HepG2 (cell line): ENCODE results near the gene ABCA13. TPM values are rescaled to one million over a fixed set of nuclear protein-coding genes. Genes with fewer than 3 reads are reported as not detected.

Source experiments
- ATAC-seq: fragments of 200-7000 bp; cut with Tn5 transposase; 3 replicates; pipeline ENCODE4 v1.9.1; 2020; ENCODE audit warnings: mild to moderate bottlenecking, moderate library complexity
- BruUV-seq: library from RNA; stranded (reverse); fragments of 400-500 nt; replicated peaks from 2 replicates; lab custom pipeline; 2021; lab: Mats Ljungman, UMichigan
- CTCF ChIA-PET: fragments of 300-600 bp; formaldehyde crosslinking; extraction: SDS; loops from one replicate; lab custom pipeline; 2021; ENCODE audit warnings: low total read pairs, inconsistent platforms, low intra/inter-chr PET ratio; lab: Yijun Ruan, JAX
- POLR2A ChIA-PET: fragments of 350-600 bp; sonication (Branson Sonifier 250); formaldehyde crosslinking; loops from one replicate; lab custom pipeline; 2020; ENCODE audit warnings: antibody characterized with exemption, inconsistent platforms; lab: Yijun Ruan, JAX
- DNase-seq: peaks from one replicate; pipeline ENCODE4 v3.0.0-alpha.2; 2015; ENCODE audit warnings: low spot score
- FAIRE-seq: peaks from 3 replicates; lab custom pipeline; 2011; peaks lifted over from hg19 to GRCh38; lab: Jason Lieb, UNC
- H2AFZ ChIP-seq: one replicate; pipeline ENCODE4 v1.6.1; 2011; ENCODE audit warnings: low read length, inconsistent platforms
- H3K27ac ChIP-seq: fragments of 300-600 bp; 3 replicates; pipeline ENCODE4 v1.8.0; 2011; ENCODE audit warnings: mixed run types, mild to moderate bottlenecking, mixed read lengths, low read length, inconsistent platforms; ENCODE audit not compliant: insufficient read depth; ENCODE audit errors: extremely low read length
- H3K27me3 ChIP-seq, 2 experiments: fragments of 200-600 bp in 1 of 2; 2 replicates in 1 of 2; 3 replicates in 1 of 2; pipeline versions ENCODE4 v1.6.0 to v1.8.0; 2011; ENCODE audit warnings: low read length in 2 of 2, mild to moderate bottlenecking in 2 of 2, moderate library complexity in 2 of 2, inconsistent platforms in 1 of 2; ENCODE audit not compliant: insufficient read depth in 2 of 2, control insufficient read depth in 1 of 2
- H3K36me3 ChIP-seq, 2 experiments: fragments of 200-600 bp in 1 of 2; replicated peaks in 1 of 2; 2 replicates in 1 of 2; 3 replicates in 1 of 2; pipeline versions ENCODE4 v1.5.1 to v1.8.0; 2011; ENCODE audit warnings: low read length in 2 of 2, inconsistent platforms in 1 of 2; ENCODE audit not compliant: insufficient read depth in 2 of 2, control insufficient read depth in 1 of 2
- H3K4me1 ChIP-seq: 2 replicates; pipeline ENCODE4 v1.5.1; 2012; ENCODE audit warnings: low read length, inconsistent platforms; ENCODE audit not compliant: insufficient read depth
- H3K4me2 ChIP-seq: 2 replicates; pipeline ENCODE4 v1.6.0; 2011; ENCODE audit warnings: low read depth, low read length, inconsistent platforms
- H3K4me3 ChIP-seq, 3 experiments: fragments of 200-600 bp in 1 of 3; sonication (generic), shearing (Covaris generic) in 1 of 3; replicated peaks in 1 of 3; 2 replicates each; pipeline ENCODE4 v1.5.1; 2011 to 2016; ENCODE audit warnings: low read length in 3 of 3, inconsistent platforms in 2 of 3, low read depth in 2 of 3, mild to moderate bottlenecking in 2 of 3, control low read depth in 1 of 3, mixed read lengths in 1 of 3; ENCODE audit not compliant: insufficient read depth in 1 of 3
- H3K79me2 ChIP-seq: one replicate; pipeline ENCODE4 v1.6.1; 2011; ENCODE audit warnings: low read length, inconsistent platforms; ENCODE audit not compliant: insufficient read depth
- H3K9ac ChIP-seq: 2 replicates; pipeline ENCODE4 v1.6.0; 2011; ENCODE audit warnings: mild to moderate bottlenecking, low read depth, low read length, inconsistent platforms; ENCODE audit not compliant: insufficient read depth
- H3K9me3 ChIP-seq: 2 replicates; pipeline ENCODE4 v1.5.1; 2012; ENCODE audit warnings: mild to moderate bottlenecking, low read length
- H4K20me1 ChIP-seq: 2 replicates; pipeline ENCODE4 v1.6.0; 2011; ENCODE audit warnings: inconsistent platforms, mild to moderate bottlenecking, low read length, moderate library complexity; ENCODE audit not compliant: insufficient read depth
- ARNT2 ChIP-seq: sonication (generic); formaldehyde crosslinking; IDR thresholded peaks from 2 replicates; pipeline ENCODE4 v1.8.0; 2022; ENCODE audit warnings: mild to moderate bottlenecking, low read depth, missing genetic modification reagents, moderate library complexity
- JARID2 ChIP-seq: sonication (generic); formaldehyde crosslinking; IDR thresholded peaks from 2 replicates; pipeline ENCODE4 v1.8.1; 2023; ENCODE audit warnings: missing genetic modification reagents, inconsistent platforms; ENCODE audit not compliant: insufficient replicate concordance
- MXI1 ChIP-seq: IDR thresholded peaks from 3 replicates; pipeline ENCODE4 v1.6.1; 2012; ENCODE audit warnings: low read depth, low read length, inconsistent platforms, borderline replicate concordance
- NBN ChIP-seq: fragments of 450-650 bp; conservative IDR thresholded peaks from 2 replicates; pipeline ENCODE4 v1.6.1; 2017
- SIX4 ChIP-seq: sonication (generic); formaldehyde crosslinking; IDR thresholded peaks from 2 replicates; pipeline ENCODE4 v1.4.0; 2020; ENCODE audit warnings: missing genetic modification reagents
- TCF7L2 ChIP-seq: IDR thresholded peaks from 2 replicates; pipeline ENCODE4 v1.6.1; 2011; ENCODE audit warnings: mild to moderate bottlenecking, low read depth, low read length, moderate library complexity
- TRIM24 ChIP-seq: sonication (generic); formaldehyde crosslinking; IDR thresholded peaks from 2 replicates; pipeline ENCODE4 v1.8.0; 2022; ENCODE audit warnings: mild to moderate bottlenecking, missing genetic modification reagents
- ZFYVE20 ChIP-seq: sonication (generic); formaldehyde crosslinking; IDR thresholded peaks from 2 replicates; pipeline ENCODE4 v1.8.0; 2023; ENCODE audit warnings: low read depth, mild to moderate bottlenecking, moderate library complexity, missing genetic modification reagents, borderline replicate concordance
- ZNF101 ChIP-seq: sonication (generic); formaldehyde crosslinking; IDR thresholded peaks from 2 replicates; pipeline ENCODE4 v1.4.0; 2020; ENCODE audit warnings: mild to moderate bottlenecking, low read depth, missing genetic modification reagents, borderline replicate concordance
- ZNF335 ChIP-seq: sonication (generic); formaldehyde crosslinking; IDR thresholded peaks from 2 replicates; pipeline ENCODE4 v1.4.0; 2020; ENCODE audit warnings: missing genetic modification reagents
- ZNF468 ChIP-seq: sonication (generic); formaldehyde crosslinking; IDR thresholded peaks from 2 replicates; pipeline ENCODE4 v1.8.0; 2022; ENCODE audit warnings: mild to moderate bottlenecking, moderate library complexity, missing genetic modification reagents
- ZNF605 ChIP-seq: sonication (generic); formaldehyde crosslinking; IDR thresholded peaks from 2 replicates; pipeline ENCODE4 v1.8.0; 2022; ENCODE audit warnings: mild to moderate bottlenecking, missing genetic modification reagents
- WGBS: methylation state at CpG from one replicate; pipeline ENCODE4 v1.1.6; 2017; ENCODE audit warnings: low lambda C conversion rate; 5-methylcytosine and 5-hydroxymethylcytosine counted together
- in situ Hi-C: cut with HindIII; loops from 2 replicates; pipeline ENCODE4 v1.10.0; 2017; ENCODE audit warnings: low pct_unique_long_range_greater_than_20kb; ENCODE audit not compliant: extremely low pct_ligation_motif_present
- intact Hi-C: fragments of 100-400 bp; cut with micrococcal nuclease; formaldehyde crosslinking; loops from one replicate; pipeline ENCODE4 v1.10.0; 2022; ENCODE audit not compliant: unreplicated experiment
- polyA plus RNA-seq, 8 experiments: library from polyadenylated mRNA; depleted of rRNA in 3 of 8; stranded (reverse) in 7 of 8; unstranded in 1 of 8; fragments of >200 nt; fragmentation: Illumina TruSeq in 4 of 8; extraction: Trizol in 4 of 8; gene quantifications; 2 replicates each; pipeline versions ENCODE4 v1.2.1 to v1.2.3, GENCODE V29; 2011 to 2016; ENCODE audit warnings: low read depth in 4 of 8, missing spikeins in 1 of 8, mixed read lengths in 1 of 8; ENCODE audit not compliant: insufficient read depth in 1 of 8
- total RNA-seq, 5 experiments: library from RNA; depleted of rRNA; stranded (reverse); fragments of >200 nt; fragmentation: Illumina TruSeq; extraction: Trizol; gene quantifications; 2 replicates each; pipeline ENCODE4 v1.2.3, GENCODE V29; 2016; ENCODE audit warnings: low read depth in 1 of 5
- TF ChIP-seq, protein P1 (sequence below): sonication (generic); formaldehyde crosslinking; IDR thresholded peaks from 2 replicates; pipeline ENCODE4 v1.4.0; 2020; ENCODE audit warnings: mild to moderate bottlenecking, missing genetic modification reagents
- TF ChIP-seq, protein P2 (sequence below): sonication (generic); formaldehyde crosslinking; IDR thresholded peaks from 2 replicates; pipeline ENCODE4 v1.4.0; 2020; ENCODE audit warnings: missing genetic modification reagents

The ABCA13 gene
- total and polyA plus RNA-seq, 2 of the 13 experiments (the other 11 are each of a cell fraction or from before 2014, with no cell fraction given) = 0.03 TPM; not detected in 1

GRCh38 chr7:48183370-48183743, 12.1 kb downstream of the ABCA13 start:
- 1% methylated on average over 5 of the region's 5 CpGs for WGBS
- Histone ChIP-seq H3K4me3 (no peak overlapping the region), H3K27ac (no peak overlapping the region), H4K20me1 (no peaks in the 10 kb centered on the region), H3K27me3 (0 out of 5 replicates have a peak, but pooled peaks cover 0 to 5% of the 10 kb centered on the region in 2 experiments), H3K9me3 (no peaks in the 10 kb centered on the region; the same call in 1 of the 2 replicates), H3K4me2 (no peak overlapping the region), H3K9ac (no peak overlapping the region), H3K4me1 (no peaks in the 10 kb centered on the region), H2AFZ (no peak overlapping the region), H3K79me2 (no peaks in the 10 kb centered on the region), H3K36me3 (no peaks in the 10 kb centered on the region)
- intact Hi-C loops = no loop called here
- ChIA-PET CTCF (no interaction called here), POLR2A (no interaction called here)
- no peak for FAIRE-seq
- DNase-seq = no peak
- no TSS peak for BruUV-seq
- in situ Hi-C loops = no loop called here
- ATAC-seq = no peak
- TF ChIP-seq, protein P1, sequence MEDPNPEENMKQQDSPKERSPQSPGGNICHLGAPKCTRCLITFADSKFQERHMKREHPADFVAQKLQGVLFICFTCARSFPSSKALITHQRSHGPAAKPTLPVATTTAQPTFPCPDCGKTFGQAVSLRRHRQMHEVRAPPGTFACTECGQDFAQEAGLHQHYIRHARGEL (CRISPR knock-in tag) = no peak
- TF ChIP-seq ARNT2 (CRISPR knock-in tag) (no peak), ZNF335 (CRISPR knock-in tag) (no peak), ZFYVE20 (CRISPR knock-in tag) (no peak), NBN (no peak), ZNF101 (CRISPR knock-in tag) (no peak), ZNF605 (CRISPR knock-in tag) (no peak), ZNF468 (CRISPR knock-in tag) (no peak), TCF7L2 (no peak), MXI1 (no peak), JARID2 (CRISPR knock-in tag) (no peak), TRIM24 (CRISPR knock-in tag) (no peak), SIX4 (CRISPR knock-in tag) (no peak)
- TF ChIP-seq, protein P2, sequence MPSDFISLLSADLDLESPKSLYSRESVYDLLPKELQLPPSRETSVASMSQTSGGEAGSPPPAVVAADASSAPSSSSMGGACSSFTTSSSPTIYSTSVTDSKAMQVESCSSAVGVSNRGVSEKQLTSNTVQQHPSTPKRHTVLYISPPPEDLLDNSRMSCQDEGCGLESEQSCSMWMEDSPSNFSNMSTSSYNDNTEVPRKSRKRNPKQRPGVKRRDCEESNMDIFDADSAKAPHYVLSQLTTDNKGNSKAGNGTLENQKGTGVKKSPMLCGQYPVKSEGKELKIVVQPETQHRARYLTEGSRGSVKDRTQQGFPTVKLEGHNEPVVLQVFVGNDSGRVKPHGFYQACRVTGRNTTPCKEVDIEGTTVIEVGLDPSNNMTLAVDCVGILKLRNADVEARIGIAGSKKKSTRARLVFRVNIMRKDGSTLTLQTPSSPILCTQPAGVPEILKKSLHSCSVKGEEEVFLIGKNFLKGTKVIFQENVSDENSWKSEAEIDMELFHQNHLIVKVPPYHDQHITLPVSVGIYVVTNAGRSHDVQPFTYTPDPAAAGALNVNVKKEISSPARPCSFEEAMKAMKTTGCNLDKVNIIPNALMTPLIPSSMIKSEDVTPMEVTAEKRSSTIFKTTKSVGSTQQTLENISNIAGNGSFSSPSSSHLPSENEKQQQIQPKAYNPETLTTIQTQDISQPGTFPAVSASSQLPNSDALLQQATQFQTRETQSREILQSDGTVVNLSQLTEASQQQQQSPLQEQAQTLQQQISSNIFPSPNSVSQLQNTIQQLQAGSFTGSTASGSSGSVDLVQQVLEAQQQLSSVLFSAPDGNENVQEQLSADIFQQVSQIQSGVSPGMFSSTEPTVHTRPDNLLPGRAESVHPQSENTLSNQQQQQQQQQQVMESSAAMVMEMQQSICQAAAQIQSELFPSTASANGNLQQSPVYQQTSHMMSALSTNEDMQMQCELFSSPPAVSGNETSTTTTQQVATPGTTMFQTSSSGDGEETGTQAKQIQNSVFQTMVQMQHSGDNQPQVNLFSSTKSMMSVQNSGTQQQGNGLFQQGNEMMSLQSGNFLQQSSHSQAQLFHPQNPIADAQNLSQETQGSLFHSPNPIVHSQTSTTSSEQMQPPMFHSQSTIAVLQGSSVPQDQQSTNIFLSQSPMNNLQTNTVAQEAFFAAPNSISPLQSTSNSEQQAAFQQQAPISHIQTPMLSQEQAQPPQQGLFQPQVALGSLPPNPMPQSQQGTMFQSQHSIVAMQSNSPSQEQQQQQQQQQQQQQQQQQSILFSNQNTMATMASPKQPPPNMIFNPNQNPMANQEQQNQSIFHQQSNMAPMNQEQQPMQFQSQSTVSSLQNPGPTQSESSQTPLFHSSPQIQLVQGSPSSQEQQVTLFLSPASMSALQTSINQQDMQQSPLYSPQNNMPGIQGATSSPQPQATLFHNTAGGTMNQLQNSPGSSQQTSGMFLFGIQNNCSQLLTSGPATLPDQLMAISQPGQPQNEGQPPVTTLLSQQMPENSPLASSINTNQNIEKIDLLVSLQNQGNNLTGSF (CRISPR knock-in tag) = no peak
